ENCODE measurements around the gene MRPL9.
A peak's percentile ranks its signal among the peaks of the same experiment; 100 is the strongest.

DNA sequence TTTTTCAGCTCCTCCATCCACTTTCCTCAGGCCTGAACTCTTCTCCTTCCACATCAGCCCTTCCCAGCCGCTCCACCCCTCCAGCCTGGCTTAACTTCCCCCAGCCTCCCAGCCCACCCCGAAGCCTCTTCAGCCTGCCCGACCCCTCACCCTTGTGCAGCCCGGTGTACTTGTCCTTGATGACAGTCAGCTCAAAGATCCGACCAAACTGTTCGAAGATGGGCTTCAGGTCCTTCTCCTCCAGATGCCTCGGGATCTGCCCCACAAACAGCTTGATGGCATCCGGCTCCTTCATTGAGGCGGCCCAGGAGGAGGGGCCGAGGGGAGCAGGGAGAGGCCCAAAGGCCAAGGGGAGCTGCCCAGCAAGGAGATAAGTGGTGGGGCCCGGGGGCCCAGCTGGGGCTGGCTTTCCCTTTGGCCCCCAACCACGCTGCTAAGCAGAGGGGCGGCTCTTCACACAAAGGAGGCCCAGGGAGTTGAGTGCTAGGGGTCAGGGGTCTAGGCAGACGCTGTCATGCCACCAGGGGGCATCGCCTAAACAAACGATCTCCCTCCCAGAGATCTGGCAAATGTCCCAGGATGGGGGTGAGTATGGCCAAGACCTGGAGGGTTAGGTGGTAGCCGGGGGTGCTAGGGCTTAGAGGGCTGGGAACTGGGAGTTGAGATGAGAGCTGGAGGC is 47.4 kb downstream of the MRPL9 start:
- TF ChIP-seq, protein P1, sequence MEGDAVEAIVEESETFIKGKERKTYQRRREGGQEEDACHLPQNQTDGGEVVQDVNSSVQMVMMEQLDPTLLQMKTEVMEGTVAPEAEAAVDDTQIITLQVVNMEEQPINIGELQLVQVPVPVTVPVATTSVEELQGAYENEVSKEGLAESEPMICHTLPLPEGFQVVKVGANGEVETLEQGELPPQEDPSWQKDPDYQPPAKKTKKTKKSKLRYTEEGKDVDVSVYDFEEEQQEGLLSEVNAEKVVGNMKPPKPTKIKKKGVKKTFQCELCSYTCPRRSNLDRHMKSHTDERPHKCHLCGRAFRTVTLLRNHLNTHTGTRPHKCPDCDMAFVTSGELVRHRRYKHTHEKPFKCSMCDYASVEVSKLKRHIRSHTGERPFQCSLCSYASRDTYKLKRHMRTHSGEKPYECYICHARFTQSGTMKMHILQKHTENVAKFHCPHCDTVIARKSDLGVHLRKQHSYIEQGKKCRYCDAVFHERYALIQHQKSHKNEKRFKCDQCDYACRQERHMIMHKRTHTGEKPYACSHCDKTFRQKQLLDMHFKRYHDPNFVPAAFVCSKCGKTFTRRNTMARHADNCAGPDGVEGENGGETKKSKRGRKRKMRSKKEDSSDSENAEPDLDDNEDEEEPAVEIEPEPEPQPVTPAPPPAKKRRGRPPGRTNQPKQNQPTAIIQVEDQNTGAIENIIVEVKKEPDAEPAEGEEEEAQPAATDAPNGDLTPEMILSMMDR (IDR thresholded peaks at IDR 0.05; ENCODE audit: low read length) = peak; percentile 42; the same call in 1 of the 2 replicates
- TF ChIP-seq EZH2 (IDR thresholded peaks at IDR 0.05; ENCODE audit: borderline replicate concordance, low read length) = no peak

Data from OCI-LY1 (cell line).